ENCODE measurements around the gene MAN2B2.

DNA sequence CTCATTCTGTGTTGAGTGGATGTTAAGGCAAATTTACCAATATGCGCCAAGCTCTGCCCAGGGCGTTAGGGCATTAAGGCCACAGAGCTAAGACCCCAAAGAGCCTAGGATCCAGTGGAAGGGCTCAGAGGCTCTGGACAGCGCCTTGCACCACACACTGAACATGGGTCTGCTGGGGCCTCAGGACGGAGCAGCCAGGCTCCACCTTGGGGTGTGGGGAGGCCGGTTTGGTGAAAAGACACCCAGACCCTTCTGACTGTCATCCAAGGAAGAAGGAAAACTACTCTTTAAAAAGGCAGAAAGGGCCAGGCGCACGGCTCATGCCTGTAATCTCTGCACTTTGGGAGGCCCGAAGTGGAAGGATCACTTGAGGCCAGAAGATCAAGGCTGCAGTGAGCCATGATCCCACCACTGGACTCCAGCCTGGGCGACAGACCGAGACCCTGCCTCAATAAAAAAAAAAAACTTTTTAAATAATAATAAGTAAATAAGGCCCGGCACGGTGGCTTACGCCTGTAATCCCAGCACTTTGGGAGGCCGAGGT is 64.2 kb downstream of the MAN2B2 start:
- no peak for TF ChIP-seq POLR2A (IDR thresholded peaks at IDR 0.05)
- TF ChIP-seq, protein P1, sequence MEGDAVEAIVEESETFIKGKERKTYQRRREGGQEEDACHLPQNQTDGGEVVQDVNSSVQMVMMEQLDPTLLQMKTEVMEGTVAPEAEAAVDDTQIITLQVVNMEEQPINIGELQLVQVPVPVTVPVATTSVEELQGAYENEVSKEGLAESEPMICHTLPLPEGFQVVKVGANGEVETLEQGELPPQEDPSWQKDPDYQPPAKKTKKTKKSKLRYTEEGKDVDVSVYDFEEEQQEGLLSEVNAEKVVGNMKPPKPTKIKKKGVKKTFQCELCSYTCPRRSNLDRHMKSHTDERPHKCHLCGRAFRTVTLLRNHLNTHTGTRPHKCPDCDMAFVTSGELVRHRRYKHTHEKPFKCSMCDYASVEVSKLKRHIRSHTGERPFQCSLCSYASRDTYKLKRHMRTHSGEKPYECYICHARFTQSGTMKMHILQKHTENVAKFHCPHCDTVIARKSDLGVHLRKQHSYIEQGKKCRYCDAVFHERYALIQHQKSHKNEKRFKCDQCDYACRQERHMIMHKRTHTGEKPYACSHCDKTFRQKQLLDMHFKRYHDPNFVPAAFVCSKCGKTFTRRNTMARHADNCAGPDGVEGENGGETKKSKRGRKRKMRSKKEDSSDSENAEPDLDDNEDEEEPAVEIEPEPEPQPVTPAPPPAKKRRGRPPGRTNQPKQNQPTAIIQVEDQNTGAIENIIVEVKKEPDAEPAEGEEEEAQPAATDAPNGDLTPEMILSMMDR (IDR thresholded peaks at IDR 0.05): no peak
